A549 (cell line): ENCODE results near the gene SERPINA3. TPM values are rescaled to one million over a fixed set of nuclear protein-coding genes. Genes with fewer than 3 reads are reported as not detected.

Source experiments
- ATAC-seq, 2 experiments: fragments of 200-7000 bp in 1 of 2; fragments of >200 bp in 1 of 2; cut with Nextera tagmentation in 1 of 2; cut with Tn5 transposase in 1 of 2; 3 replicates each; pipeline versions ENCODE4 v1.8.0 to v1.9.1; 2018 to 2020; ENCODE audit warnings: mild to moderate bottlenecking in 1 of 2, moderate library complexity in 1 of 2
- CTCF ChIA-PET: fragments of 300-600 bp; sonication (Branson Sonifier 250); formaldehyde crosslinking; extraction: SDS; loops from one replicate; lab custom pipeline; 2021; ENCODE audit warnings: antibody characterized with exemption, inconsistent platforms; lab: Yijun Ruan, JAX
- POLR2A ChIA-PET: fragments of 350-600 bp; formaldehyde crosslinking; extraction: SDS; loops from one replicate; lab custom pipeline; 2021; ENCODE audit warnings: antibody characterized with exemption, inconsistent platforms; lab: Yijun Ruan, JAX
- DNase-seq, 2 experiments: peaks; one replicate each; pipeline versions ENCODE4 v3.0.0 to v3.0.0-alpha.2; 2011 to 2016; ENCODE audit warnings: low read depth in 1 of 2, low spot score in 1 of 2
- FAIRE-seq: peaks from 2 replicates; lab custom pipeline; 2011; peaks lifted over from hg19 to GRCh38; lab: Jason Lieb, UNC
- H3K27ac ChIP-seq, 2 experiments: fragments of >200 bp; sonication (Bioruptor Twin); formaldehyde crosslinking; 3 replicates each; pipeline ENCODE4 v1.5.1; 2016 to 2017
- H3K4me1 ChIP-seq: fragments of >200 bp; sonication (Bioruptor Twin); formaldehyde crosslinking; 3 replicates; pipeline ENCODE4 v1.6.1; 2016
- H3K4me2 ChIP-seq: fragments of >200 bp; sonication (Bioruptor Twin); formaldehyde crosslinking; 3 replicates; pipeline ENCODE4 v1.6.1; 2016
- H3K4me3 ChIP-seq: fragments of >200 bp; sonication (Bioruptor Twin); formaldehyde crosslinking; 3 replicates; pipeline ENCODE4 v1.5.1; 2016
- H3K9me3 ChIP-seq: fragments of >200 bp; sonication (Bioruptor Twin); formaldehyde crosslinking; 3 replicates; pipeline ENCODE4 v1.6.1; 2016
- CHD4 ChIP-seq: fragments of 200-600 bp; sonication (generic); IDR thresholded peaks from 2 replicates; pipeline ENCODE4 v1.6.1; 2016; ENCODE audit warnings: antibody characterized with exemption, mild to moderate bottlenecking, borderline replicate concordance
- EHMT2 ChIP-seq: fragments of 200-600 bp; sonication (generic); IDR thresholded peaks from 2 replicates; pipeline ENCODE4 v1.6.1; 2016; ENCODE audit warnings: antibody characterized with exemption, low read depth, mild to moderate bottlenecking, moderate library complexity
- ELK1 ChIP-seq: fragments of 150-350 bp; IDR thresholded peaks from 2 replicates; pipeline ENCODE4 v1.6.1; 2014; ENCODE audit warnings: low read depth, mild to moderate bottlenecking, low read length
- ESRRA ChIP-seq: fragments of 150-350 bp; IDR thresholded peaks from 2 replicates; pipeline ENCODE4 v1.6.1; 2014; ENCODE audit warnings: mild to moderate bottlenecking, low read length, borderline replicate concordance
- HEYL ChIP-seq: fragments of 250-450 bp; sonication (Bioruptor Pico); IDR thresholded peaks from 2 replicates; pipeline ENCODE4 v1.8.0; 2021; ENCODE audit warnings: mild to moderate bottlenecking, moderate library complexity
- HMGXB4 ChIP-seq: fragments of 250-450 bp; sonication (Bioruptor Pico); IDR thresholded peaks from 2 replicates; pipeline ENCODE4 v1.5.0; 2021; ENCODE audit warnings: mild to moderate bottlenecking, moderate library complexity, borderline replicate concordance
- HOXA7 ChIP-seq: fragments of 250-450 bp; sonication (Bioruptor Pico); IDR thresholded peaks from 2 replicates; pipeline ENCODE4 v1.5.0; 2020; ENCODE audit warnings: mild to moderate bottlenecking, moderate library complexity
- HOXB5 ChIP-seq: fragments of 250-450 bp; sonication (Bioruptor Pico); IDR thresholded peaks from 2 replicates; pipeline ENCODE4 v1.5.0; 2020; ENCODE audit warnings: mild to moderate bottlenecking, moderate library complexity
- JUNB ChIP-seq: fragments of >200 bp; sonication (Bioruptor Twin); formaldehyde crosslinking; IDR thresholded peaks from 2 replicates; pipeline ENCODE4 v1.6.1; 2016
- PBX3 ChIP-seq: IDR thresholded peaks from 2 replicates; pipeline ENCODE4 v1.6.1; 2012
- RNF2 ChIP-seq: fragments of 200-600 bp; sonication (generic); IDR thresholded peaks from 2 replicates; pipeline ENCODE4 v1.6.1; 2016; ENCODE audit warnings: low read depth, mild to moderate bottlenecking, antibody characterized with exemption, moderate library complexity, borderline replicate concordance
- SREBF2 ChIP-seq: fragments of 450-650 bp; IDR thresholded peaks from 2 replicates; pipeline ENCODE4 v1.6.1; 2014; ENCODE audit warnings: mild to moderate bottlenecking, moderate library complexity
- TFCP2L1 ChIP-seq: fragments of 250-450 bp; sonication (Bioruptor Pico); IDR thresholded peaks from 2 replicates; pipeline ENCODE4 v1.5.0; 2021; ENCODE audit warnings: mild to moderate bottlenecking
- WGBS: methylation state at CpG from one replicate; pipeline ENCODE4 v1.1.6; 2017; ENCODE audit errors: missing lambda C conversion rate; 5-methylcytosine and 5-hydroxymethylcytosine counted together
- polyA plus RNA-seq, 4 experiments: library from polyadenylated mRNA; depleted of rRNA in 3 of 4; stranded (reverse); fragments of >200 nt; fragmentation: RNase III in 1 of 4; extraction: RNeasy Plus Mini Kit Qiagen cat#74134 plus additional on column Dnase treatment in 1 of 4; gene quantifications; 2 replicates in 3 of 4; 3 replicates in 1 of 4; pipeline ENCODE4 v1.2.3, GENCODE V29; 2011 to 2017
- TF ChIP-seq, protein P1 (sequence below): fragments of >200 bp; sonication (Bioruptor Twin); formaldehyde crosslinking; IDR thresholded peaks from 2 replicates; pipeline ENCODE4 v1.6.1; 2016
- TF ChIP-seq, protein P2 (sequence below): fragments of >200 bp; sonication (Bioruptor Twin); formaldehyde crosslinking; IDR thresholded peaks from 3 replicates; pipeline ENCODE4 v1.6.1; 2016
- TF ChIP-seq, protein P3 (sequence below): fragments of 200-600 bp; sonication (generic); IDR thresholded peaks from 2 replicates; pipeline ENCODE4 v1.6.1; 2016; ENCODE audit warnings: antibody characterized with exemption, mild to moderate bottlenecking, moderate library complexity

SERPINA3 gene
- polyA plus RNA-seq, 2 of the 4 experiments (the other 2 are of a cell fraction): 3.1 to 9.1 TPM

GRCh38 chr14:94623856-94624499 lies 11.8 kb downstream of the SERPINA3 start:
- Histone ChIP-seq H3K4me3 (no peak overlapping the region), H3K9me3 (peaks cover 15% of the 10 kb centered on the region), H3K4me2 (no peak overlapping the region), H3K4me1 (no peaks in the 10 kb centered on the region), H3K27ac (no peak overlapping the region; a peak in 1 of 6 replicates)
- WGBS: 43% methylated on average over 6 of the region's 7 CpGs
- ChIA-PET POLR2A (no interaction called here), CTCF (interaction anchor here (0.6 to 2.3 kb wide), 3 partner anchors 16 to 34 kb away, joined by 4 to 8 read pairs (median 4); no protein-coding TSS in a partner anchor)
- ATAC-seq: no peak
- TF ChIP-seq TFCP2L1 (CRISPR knock-in tag): no peak
- TF ChIP-seq HEYL (CRISPR knock-in tag): no peak
- TF ChIP-seq HMGXB4 (CRISPR knock-in tag): no peak
- TF ChIP-seq CHD4: no peak
- TF ChIP-seq, protein P1, sequence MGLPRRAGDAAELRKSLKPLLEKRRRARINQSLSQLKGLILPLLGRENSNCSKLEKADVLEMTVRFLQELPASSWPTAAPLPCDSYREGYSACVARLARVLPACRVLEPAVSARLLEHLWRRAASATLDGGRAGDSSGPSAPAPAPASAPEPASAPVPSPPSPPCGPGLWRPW: no peak
- no peak for TF ChIP-seq SREBF2
- no peak for TF ChIP-seq ESRRA
- TF ChIP-seq HOXB5: no peak
- TF ChIP-seq, protein P2, sequence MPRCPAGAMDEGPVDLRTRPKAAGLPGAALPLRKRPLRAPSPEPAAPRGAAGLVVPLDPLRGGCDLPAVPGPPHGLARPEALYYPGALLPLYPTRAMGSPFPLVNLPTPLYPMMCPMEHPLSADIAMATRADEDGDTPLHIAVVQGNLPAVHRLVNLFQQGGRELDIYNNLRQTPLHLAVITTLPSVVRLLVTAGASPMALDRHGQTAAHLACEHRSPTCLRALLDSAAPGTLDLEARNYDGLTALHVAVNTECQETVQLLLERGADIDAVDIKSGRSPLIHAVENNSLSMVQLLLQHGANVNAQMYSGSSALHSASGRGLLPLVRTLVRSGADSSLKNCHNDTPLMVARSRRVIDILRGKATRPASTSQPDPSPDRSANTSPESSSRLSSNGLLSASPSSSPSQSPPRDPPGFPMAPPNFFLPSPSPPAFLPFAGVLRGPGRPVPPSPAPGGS: no peak
- TF ChIP-seq RNF2: no peak
- TF ChIP-seq PBX3: no peak
- TF ChIP-seq ELK1: no peak
- no peak for TF ChIP-seq EHMT2
- TF ChIP-seq JUNB: no peak
- TF ChIP-seq, protein P3, sequence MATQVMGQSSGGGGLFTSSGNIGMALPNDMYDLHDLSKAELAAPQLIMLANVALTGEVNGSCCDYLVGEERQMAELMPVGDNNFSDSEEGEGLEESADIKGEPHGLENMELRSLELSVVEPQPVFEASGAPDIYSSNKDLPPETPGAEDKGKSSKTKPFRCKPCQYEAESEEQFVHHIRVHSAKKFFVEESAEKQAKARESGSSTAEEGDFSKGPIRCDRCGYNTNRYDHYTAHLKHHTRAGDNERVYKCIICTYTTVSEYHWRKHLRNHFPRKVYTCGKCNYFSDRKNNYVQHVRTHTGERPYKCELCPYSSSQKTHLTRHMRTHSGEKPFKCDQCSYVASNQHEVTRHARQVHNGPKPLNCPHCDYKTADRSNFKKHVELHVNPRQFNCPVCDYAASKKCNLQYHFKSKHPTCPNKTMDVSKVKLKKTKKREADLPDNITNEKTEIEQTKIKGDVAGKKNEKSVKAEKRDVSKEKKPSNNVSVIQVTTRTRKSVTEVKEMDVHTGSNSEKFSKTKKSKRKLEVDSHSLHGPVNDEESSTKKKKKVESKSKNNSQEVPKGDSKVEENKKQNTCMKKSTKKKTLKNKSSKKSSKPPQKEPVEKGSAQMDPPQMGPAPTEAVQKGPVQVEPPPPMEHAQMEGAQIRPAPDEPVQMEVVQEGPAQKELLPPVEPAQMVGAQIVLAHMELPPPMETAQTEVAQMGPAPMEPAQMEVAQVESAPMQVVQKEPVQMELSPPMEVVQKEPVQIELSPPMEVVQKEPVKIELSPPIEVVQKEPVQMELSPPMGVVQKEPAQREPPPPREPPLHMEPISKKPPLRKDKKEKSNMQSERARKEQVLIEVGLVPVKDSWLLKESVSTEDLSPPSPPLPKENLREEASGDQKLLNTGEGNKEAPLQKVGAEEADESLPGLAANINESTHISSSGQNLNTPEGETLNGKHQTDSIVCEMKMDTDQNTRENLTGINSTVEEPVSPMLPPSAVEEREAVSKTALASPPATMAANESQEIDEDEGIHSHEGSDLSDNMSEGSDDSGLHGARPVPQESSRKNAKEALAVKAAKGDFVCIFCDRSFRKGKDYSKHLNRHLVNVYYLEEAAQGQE: no peak
- no peak for TF ChIP-seq HOXA7
- no peak for FAIRE-seq
- no peak for DNase-seq
